GM03348 (cell line): ENCODE data around the gene KBTBD12.
"Not testable (repeated sequence)": the region's sequence is repeated elsewhere in the genome, so short reads cannot be mapped to it uniquely, and the experiment has no call there.

ENCODE experiments used
- DNase-seq: peaks from one replicate; pipeline ENCODE4 v3.0.0; 2012; ENCODE audit warnings: low spot score

KBTBD12 gene

GRCh38 chr3:127915115-127915936 is at the start of gene KBTBD12:
KBTBD12 (plus strand) TSS chr3:127915232; CDS start chr3:127923062, 7,830 bp downstream.
- DNase-seq = peak; percentile 36

GRCh38 chr3:127865941-127866340 is 49.1 kb upstream of the KBTBD12 start:
- peak; percentile 32 for DNase-seq

GRCh38 chr3:127867412-127867811 is 47.6 kb upstream of the KBTBD12 start:
- DNase-seq = no peak

- DNase-seq = no peak
Measured at GRCh38 chr3:127867986-127868385, 47.0 kb upstream of the KBTBD12 start.

GRCh38 chr3:127870156-127870555 is 44.9 kb upstream of the KBTBD12 start:
- DNase-seq = no peak

- not testable (repeated sequence) for DNase-seq
Measured at GRCh38 chr3:127874097-127874496, 40.9 kb upstream of the KBTBD12 start.

- DNase-seq = no peak
Measured at GRCh38 chr3:127881586-127881985, 33.4 kb upstream of the KBTBD12 start.

GRCh38 chr3:127884041-127884440 is 31.0 kb upstream of the KBTBD12 start:
- no peak for DNase-seq

- DNase-seq = no peak
Measured at GRCh38 chr3:127886231-127886955, 28.6 kb upstream of the KBTBD12 start.

GRCh38 chr3:127886956-127887231 is 28.1 kb upstream of the KBTBD12 start:
- no peak for DNase-seq

- no peak for DNase-seq
Measured at GRCh38 chr3:127887321-127887720, 27.7 kb upstream of the KBTBD12 start.

- no peak for DNase-seq
Measured at GRCh38 chr3:127888156-127888555, 26.9 kb upstream of the KBTBD12 start.

- no peak for DNase-seq
Measured at GRCh38 chr3:127888564-127889107, 26.4 kb upstream of the KBTBD12 start.

- no peak for DNase-seq
Measured at GRCh38 chr3:127889461-127889863, 25.6 kb upstream of the KBTBD12 start.

- no peak for DNase-seq
Measured at GRCh38 chr3:127889976-127890650, 24.9 kb upstream of the KBTBD12 start.

- DNase-seq = not testable (repeated sequence)
Measured at GRCh38 chr3:127890651-127891290, 24.3 kb upstream of the KBTBD12 start.

- DNase-seq = no peak
Measured at GRCh38 chr3:127894481-127894880, 20.6 kb upstream of the KBTBD12 start.

- no peak for DNase-seq
Measured at GRCh38 chr3:127899200-127899599, 15.8 kb upstream of the KBTBD12 start.

- no peak for DNase-seq
Measured at GRCh38 chr3:127899766-127900165, 15.3 kb upstream of the KBTBD12 start.

GRCh38 chr3:127900536-127900935 is 14.5 kb upstream of the KBTBD12 start:
- DNase-seq = no peak

- DNase-seq = no peak
Measured at GRCh38 chr3:127902486-127902885, 12.5 kb upstream of the KBTBD12 start.
